DMS 273 treated with DMSO at 0.1 percent for 48 hours (cell line): ENCODE results near the gene NR2C2.
A peak's percentile ranks its signal among the peaks of the same experiment; 100 is the strongest.

ENCODE experiments used
- DNase-seq: peaks from one replicate; lab custom pipeline; 2025; lab: John Stamatoyannopoulos, UW

The NR2C2 gene

DNA sequence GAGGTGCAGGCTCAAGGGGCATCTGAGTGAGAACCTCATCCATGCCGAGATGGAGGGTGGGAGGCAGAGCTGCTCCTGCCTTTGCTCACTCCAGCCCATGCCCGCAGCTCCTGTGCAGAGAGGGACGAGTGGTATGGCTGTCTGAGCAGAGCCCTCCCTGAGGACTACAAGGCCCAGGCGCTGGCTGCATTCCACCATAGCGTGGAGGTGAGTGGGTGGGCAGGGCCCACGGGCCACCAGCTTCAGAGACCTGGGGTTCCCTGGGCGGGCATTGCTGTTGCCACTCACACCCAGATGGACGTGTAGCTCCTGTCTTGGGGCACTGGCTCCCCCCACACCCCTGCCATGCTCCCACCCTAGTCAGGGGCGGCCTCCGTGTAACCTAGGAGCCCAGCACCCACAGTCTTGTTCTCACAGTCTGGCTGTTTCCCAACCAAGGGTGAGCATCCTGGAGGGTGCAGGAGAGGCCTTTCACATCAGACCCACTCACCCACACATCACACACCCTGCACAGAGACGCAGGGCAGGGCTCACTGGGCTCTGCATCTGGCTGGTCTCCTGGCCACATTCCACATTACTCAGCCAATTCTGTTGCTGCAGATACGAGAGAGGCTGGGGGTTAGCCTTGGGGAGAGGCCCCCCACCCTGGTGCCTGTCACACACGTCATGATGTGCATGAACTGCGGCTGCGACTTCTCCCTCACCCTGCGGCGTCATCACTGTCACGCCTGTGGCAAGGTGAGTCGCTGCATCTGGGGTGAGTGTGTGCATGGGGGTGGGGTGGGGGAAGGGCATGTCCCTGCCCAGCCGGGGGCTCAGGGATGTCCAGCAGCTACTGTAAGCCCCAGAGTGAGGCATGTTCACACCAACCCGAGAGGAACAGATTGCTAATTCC, 25.3 kb upstream of the NR2C2 start:
- no peak for DNase-seq

GRCh38 chr3:14922863-14923262, 24.5 kb upstream of the NR2C2 start:
- no peak for DNase-seq

- no peak for DNase-seq
Measured at GRCh38 chr3:14923476-14923875, 23.9 kb upstream of the NR2C2 start.

- DNase-seq = peak; percentile 25
Measured at GRCh38 chr3:14925729-14926591, 21.4 kb upstream of the NR2C2 start.

GRCh38 chr3:14926592-14926991, 20.8 kb upstream of the NR2C2 start:
- no peak for DNase-seq

GRCh38 chr3:14927308-14927707, 20.1 kb upstream of the NR2C2 start:
- no peak for DNase-seq

DNA sequence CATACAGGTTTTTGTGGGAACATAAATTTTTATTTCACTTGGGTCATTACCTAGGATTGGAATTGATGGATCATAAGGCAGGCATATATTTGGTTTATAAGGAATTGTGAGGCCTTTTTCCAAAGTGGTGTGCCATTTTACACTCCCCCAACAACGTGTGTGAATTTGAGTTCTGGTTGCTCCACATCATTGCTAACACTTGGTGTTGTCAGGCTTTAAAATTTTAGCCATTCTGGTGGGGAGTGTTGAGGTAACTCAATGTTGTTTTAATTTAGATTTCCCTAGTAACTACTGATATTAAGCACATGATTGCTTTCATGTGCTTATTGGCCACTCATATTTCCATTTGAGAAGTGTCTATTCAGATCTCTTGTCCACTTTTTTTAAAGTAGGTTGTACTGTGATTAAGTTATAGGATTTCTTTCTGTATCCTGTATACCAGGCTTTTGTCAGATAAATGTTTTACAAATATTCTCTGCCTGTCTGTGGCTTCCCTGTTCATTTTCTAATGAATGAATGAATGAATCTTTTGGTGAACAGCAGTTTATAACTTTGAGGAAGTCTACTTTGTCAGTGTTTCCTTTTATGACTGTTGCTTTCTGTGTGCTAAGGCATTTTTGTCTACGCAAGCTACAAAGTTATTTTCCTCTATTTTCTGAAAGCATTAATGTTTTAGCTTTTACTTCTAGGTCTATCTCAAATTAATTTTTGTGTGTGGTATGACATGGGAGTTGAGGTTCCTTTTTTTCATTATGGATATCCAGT, 17.9 kb upstream of the NR2C2 start:
- no peak for DNase-seq

DNA sequence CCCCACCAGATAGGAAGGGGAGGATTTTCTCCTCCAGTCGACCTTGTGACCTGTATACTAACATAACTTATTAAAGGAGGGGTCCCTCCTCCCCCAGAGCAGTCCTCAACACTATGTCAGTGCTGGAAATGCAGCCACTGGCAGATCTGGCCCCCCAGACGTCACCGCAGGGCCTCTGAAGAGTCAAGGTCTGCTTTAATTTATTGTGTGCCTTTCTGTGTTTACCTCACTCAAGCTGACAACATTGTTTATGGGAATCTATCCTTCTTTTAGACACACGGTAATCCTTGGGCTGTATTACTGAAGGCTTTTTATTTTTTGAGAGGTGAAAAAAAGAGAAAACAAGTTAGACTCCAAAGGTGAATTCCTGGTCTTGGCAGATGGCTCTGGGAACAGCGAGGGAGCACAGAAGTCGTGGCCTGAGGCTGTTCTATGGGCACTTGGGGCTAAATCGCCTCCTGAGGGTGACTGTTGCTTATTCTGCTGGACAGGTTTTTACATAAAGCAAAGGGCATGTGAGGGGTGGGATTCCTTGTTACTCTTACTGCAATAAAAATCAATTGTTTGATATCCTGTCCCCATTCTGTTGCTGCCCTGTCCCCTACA, 13.5 kb upstream of the NR2C2 start:
- no peak for DNase-seq

DNA sequence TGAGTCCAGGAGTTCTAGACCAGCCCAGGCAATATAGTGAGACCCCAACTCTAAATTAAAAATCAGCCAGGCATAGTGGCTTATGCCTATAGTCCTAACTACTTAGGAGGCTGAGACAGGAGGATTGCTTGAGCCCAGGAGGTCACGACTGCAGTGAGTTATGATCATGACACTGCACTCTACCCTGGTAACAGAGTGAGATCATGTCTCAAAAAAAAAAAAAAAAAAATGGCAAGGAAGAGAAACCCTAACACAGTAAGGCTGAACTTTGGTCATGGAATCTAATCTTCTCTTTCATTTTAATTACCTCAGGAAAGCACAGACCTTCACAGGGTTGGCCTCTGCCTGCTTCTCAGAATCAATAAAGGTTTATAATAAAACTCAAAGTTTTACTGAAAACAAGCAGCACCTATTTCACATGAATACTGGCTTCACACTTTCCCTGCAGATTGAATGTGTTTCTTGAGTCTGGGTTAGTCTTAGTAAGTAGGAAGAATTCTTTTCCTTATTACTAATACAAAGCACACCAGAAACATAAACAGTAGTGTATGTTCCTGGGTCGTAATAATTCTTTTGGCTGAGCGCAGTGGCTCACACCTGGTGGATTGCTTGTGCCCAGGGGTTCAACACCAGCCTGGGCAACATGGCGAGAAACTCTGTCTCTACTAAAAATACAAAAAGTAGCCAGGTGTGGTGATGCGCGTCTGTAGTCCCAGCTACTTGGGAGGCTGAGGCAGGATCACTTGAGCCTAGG, 11.6 kb upstream of the NR2C2 start:
- DNase-seq = no peak

DNA sequence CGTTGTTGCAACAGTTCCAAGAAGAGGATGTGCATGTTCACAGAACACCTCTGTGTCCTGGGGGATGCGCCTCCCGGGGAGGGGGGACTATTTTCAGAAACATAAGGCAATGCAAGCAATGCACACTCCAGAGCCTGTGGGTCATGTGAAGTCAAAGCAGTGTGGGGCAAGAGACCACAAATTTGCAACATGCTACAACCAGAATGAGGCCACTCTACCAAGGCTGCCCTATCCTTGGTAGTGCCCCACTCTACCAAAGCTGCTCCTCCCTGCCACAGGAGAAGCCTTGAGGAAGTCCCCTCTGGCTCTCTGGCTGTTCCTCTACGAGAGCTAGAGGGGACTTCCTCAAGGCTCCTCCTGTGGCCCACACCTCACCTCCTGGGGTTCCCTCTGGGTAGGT, 8.4 kb upstream of the NR2C2 start:
- no peak for DNase-seq

GRCh38 chr3:14941871-14942270, 5.5 kb upstream of the NR2C2 start:
- no peak for DNase-seq

DNA sequence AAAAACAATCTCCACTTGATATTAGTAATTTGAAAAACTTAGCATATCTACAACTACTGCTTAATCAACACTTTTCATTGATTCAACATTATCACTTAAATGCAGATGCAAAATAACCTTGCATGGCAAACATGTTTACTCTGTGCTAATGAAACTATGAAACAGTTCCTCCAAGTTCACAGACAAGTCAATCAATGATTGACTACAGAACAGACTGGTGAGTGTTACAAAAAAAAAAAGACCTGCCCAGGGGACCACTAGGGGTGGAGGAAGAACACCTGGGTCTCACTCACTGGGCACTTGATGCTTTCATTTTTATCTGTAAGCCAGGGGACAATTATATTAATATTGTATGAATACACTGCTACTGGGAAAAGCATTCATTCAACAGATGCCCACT, 4.3 kb upstream of the NR2C2 start:
- DNase-seq = no peak

- no peak for DNase-seq
Measured at GRCh38 chr3:14946236-14946635, 1.1 kb upstream of the NR2C2 start.

GRCh38 chr3:14946739-14947099, 664 bp upstream of the NR2C2 start:
- no peak for DNase-seq

GRCh38 chr3:14947886-14948608, 664 bp downstream of the NR2C2 start:
- DNase-seq = peak; percentile 87

- no peak for DNase-seq
Measured at GRCh38 chr3:14948609-14949038, 1.2 kb downstream of the NR2C2 start.

DNA sequence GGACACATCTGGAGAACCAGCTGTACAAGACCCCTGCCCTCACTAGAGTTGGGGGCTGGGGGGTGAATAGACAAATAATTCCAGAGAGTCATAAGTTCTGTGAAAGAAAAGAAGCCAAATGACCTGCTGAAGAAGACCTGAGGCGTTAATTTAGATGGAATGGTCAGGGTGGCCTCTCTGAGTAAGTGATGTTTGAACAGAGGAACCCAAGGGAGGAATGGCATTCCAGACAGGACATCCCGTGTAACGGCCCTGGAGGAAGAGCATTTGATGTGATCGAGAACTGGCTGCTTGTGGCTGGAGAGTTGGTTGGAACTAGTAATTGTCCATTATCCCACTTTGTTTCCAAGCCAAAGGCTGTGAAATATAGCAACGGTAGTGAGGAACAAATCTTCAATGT, 1.7 kb downstream of the NR2C2 start:
- DNase-seq = no peak

GRCh38 chr3:14950274-14950673, 2.9 kb downstream of the NR2C2 start:
- no peak for DNase-seq

DNA sequence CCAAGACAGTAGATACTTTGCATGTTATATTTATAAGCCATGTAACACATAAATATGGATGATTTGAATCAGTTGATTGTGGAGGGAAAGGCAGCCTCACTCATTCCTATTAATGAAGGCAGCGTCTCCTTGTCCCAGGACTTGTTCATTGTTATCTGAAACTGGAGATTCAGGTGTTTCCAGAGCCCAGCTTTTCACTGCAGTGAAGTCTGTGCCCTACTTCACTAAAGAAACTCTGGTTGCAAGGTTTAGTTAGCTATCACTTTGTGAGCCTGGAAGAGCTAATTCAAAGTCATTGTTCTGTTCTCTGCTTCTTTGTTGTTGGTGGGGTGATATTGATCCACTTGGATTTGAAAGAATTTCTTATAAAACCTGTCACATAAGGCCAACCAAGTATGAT, 9.8 kb downstream of the NR2C2 start:
- DNase-seq = no peak

DNA sequence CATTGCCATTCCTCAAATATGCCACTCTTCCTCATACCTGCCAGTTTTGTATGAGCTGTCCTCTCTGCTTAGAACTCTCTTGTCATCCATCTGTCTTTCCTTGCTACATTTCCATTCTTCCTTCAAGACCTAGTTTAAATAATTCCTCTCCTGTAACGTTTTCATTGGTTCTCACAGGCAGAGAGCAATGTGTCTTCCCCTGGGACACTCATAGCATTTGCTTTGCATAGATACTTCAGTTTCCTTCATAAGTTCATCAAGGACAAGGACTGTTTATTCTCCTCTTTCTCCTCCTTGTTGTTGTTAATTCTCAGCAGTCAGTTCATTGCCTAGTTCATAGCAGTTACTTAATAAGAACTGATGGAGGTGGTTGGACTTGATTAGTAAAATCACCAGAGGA, 10.5 kb downstream of the NR2C2 start:
- no peak for DNase-seq
